SU-DHL-6 (cell line): ENCODE data around the gene MGRN1.

Experiments
- H2AFZ ChIP-seq: fragments of 200-600 bp; sonication (generic); 2 replicates; pipeline ENCODE4 v1.6.1; 2014; ENCODE audit warnings: low read depth, mild to moderate bottlenecking, moderate library complexity, mixed read lengths, antibody characterized with exemption, low read length; ENCODE audit not compliant: severe bottlenecking
- H3F3A ChIP-seq: fragments of 200-600 bp; shearing (Covaris generic); 2 replicates; pipeline ENCODE4 v1.6.0; 2016; ENCODE audit warnings: antibody characterized with exemption, mild to moderate bottlenecking; ENCODE audit not compliant: insufficient read depth
- H3K27ac ChIP-seq: fragments of 200-600 bp; sonication (generic); 2 replicates; pipeline ENCODE4 v1.5.1; 2016; ENCODE audit warnings: low read depth, mild to moderate bottlenecking, low read length, moderate library complexity, mixed read lengths
- H3K27me3 ChIP-seq: fragments of 200-600 bp; sonication (generic), shearing (Covaris generic); 2 replicates; pipeline ENCODE4 v1.6.0; 2014; ENCODE audit warnings: mild to moderate bottlenecking, low read length
- H3K36me3 ChIP-seq: fragments of 200-600 bp; sonication (generic); 2 replicates; pipeline ENCODE4 v1.6.1; 2014; ENCODE audit warnings: mild to moderate bottlenecking, low read length, mixed read lengths
- H3K4me2 ChIP-seq: fragments of 300-600, 200-600 bp; shearing (Covaris generic), sonication (generic); 2 replicates; pipeline ENCODE4 v1.6.0; 2014; ENCODE audit warnings: low read length, low read depth, mild to moderate bottlenecking; ENCODE audit not compliant: poor library complexity, severe bottlenecking
- H3K4me3 ChIP-seq: fragments of 200-600 bp; sonication (generic); 2 replicates; pipeline ENCODE4 v1.5.1; 2014; ENCODE audit warnings: antibody characterized with exemption, low read length, mild to moderate bottlenecking, mixed read lengths; ENCODE audit not compliant: insufficient read depth, poor library complexity, severe bottlenecking
- H3K79me2 ChIP-seq: fragments of 200-600 bp; sonication (generic); 2 replicates; pipeline ENCODE4 v1.6.1; 2014; ENCODE audit warnings: mild to moderate bottlenecking, low read length, moderate library complexity; ENCODE audit not compliant: insufficient read depth
- H3K9ac ChIP-seq: fragments of 200-600 bp; sonication (generic); 2 replicates; pipeline ENCODE4 v1.7.0; 2014; ENCODE audit warnings: mild to moderate bottlenecking, low read length
- H3K9me2 ChIP-seq: fragments of 200-600 bp; sonication (generic); replicated peaks from 2 replicates; pipeline ENCODE4 v1.6.1; 2014; ENCODE audit warnings: low read length; ENCODE audit not compliant: insufficient read depth
- H3K9me3 ChIP-seq: fragments of 200-600 bp; sonication (generic); 2 replicates; pipeline ENCODE4 v1.6.1; 2014; ENCODE audit warnings: low read length, mixed read lengths; ENCODE audit not compliant: insufficient read depth
- H4K20me1 ChIP-seq: fragments of 200-600 bp; sonication (generic); 2 replicates; pipeline ENCODE4 v1.6.1; 2014; ENCODE audit warnings: low read depth, mild to moderate bottlenecking, antibody characterized with exemption, low read length, moderate library complexity, mixed read lengths
- CTCF ChIP-seq: fragments of 200-600 bp; sonication (generic); IDR thresholded peaks from one replicate; pipeline ENCODE4 v1.5.1; 2017; ENCODE audit warnings: antibody characterized with exemption, mild to moderate bottlenecking, low read length, moderate library complexity; ENCODE audit not compliant: insufficient read depth, poor library complexity, severe bottlenecking
- EZH2phosphoT487 ChIP-seq: fragments of 200-600 bp; sonication (generic), shearing (Covaris generic); conservative IDR thresholded peaks from 2 replicates; pipeline ENCODE4 v1.6.1; 2018; ENCODE audit warnings: mild to moderate bottlenecking, antibody characterized with exemption, low read length, moderate library complexity, mixed read lengths

MGRN1 gene

GRCh38 chr16:4663465-4663776, 38.8 kb downstream of the MGRN1 start:
- TF ChIP-seq EZH2phosphoT487 (no peak), CTCF (no peak)
- H3K9me3 ChIP-seq: no peaks in the 10 kb centered on the region
- no peaks in the 10 kb centered on the region for H3F3A ChIP-seq
- H2AFZ ChIP-seq: no peak overlapping the region
- no peaks in the 10 kb centered on the region for H4K20me1 ChIP-seq
- H3K4me3 ChIP-seq: no peak overlapping the region
- no peak overlapping the region for H3K4me2 ChIP-seq
- H3K27ac ChIP-seq: no peak overlapping the region
- no peak overlapping the region for H3K9ac ChIP-seq
- no peaks in the 10 kb centered on the region for H3K79me2 ChIP-seq
- H3K36me3 ChIP-seq: no peaks in the 10 kb centered on the region
- no peaks in the 10 kb centered on the region for H3K9me2 ChIP-seq
- H3K27me3 ChIP-seq: no peaks in the 10 kb centered on the region

GRCh38 chr16:4663777-4664465, 39.3 kb downstream of the MGRN1 start:
- no peak overlapping the region for H3K4me3 ChIP-seq
- no peaks in the 10 kb centered on the region for H3K9me2 ChIP-seq
- H3K27ac ChIP-seq: no peak overlapping the region
- no peaks in the 10 kb centered on the region for H4K20me1 ChIP-seq
- H3K9ac ChIP-seq: no peak overlapping the region
- TF ChIP-seq EZH2phosphoT487: no peak
- TF ChIP-seq CTCF: no peak
- no peaks in the 10 kb centered on the region for H3F3A ChIP-seq
- no peaks in the 10 kb centered on the region for H3K79me2 ChIP-seq
- no peak overlapping the region for H3K4me2 ChIP-seq
- H3K9me3 ChIP-seq: no peaks in the 10 kb centered on the region
- H2AFZ ChIP-seq: no peak overlapping the region
- H3K27me3 ChIP-seq: no peaks in the 10 kb centered on the region
- H3K36me3 ChIP-seq: peaks cover 3% of the 10 kb centered on the region; the same call in 1 of the 2 replicates

- Histone ChIP-seq H3F3A (no peaks in the 10 kb centered on the region), H3K9ac (no peak overlapping the region), H2AFZ (no peak overlapping the region), H3K9me2 (no peaks in the 10 kb centered on the region), H3K27ac (no peak overlapping the region), H4K20me1 (no peaks in the 10 kb centered on the region), H3K4me3 (no peak overlapping the region), H3K27me3 (no peaks in the 10 kb centered on the region), H3K36me3 (peaks cover 3% of the 10 kb centered on the region; the same call in 1 of the 2 replicates), H3K79me2 (no peaks in the 10 kb centered on the region), H3K9me3 (no peaks in the 10 kb centered on the region), H3K4me2 (no peak overlapping the region)
- TF ChIP-seq EZH2phosphoT487 (no peak), CTCF (no peak)
Measured at GRCh38 chr16:4664538-4665418, 40.2 kb downstream of the MGRN1 start.
